Stimulated activated CD4-positive, alpha-beta T cell treated with anti-CD3 and anti-CD28 coated beads, Interleukin-1b, Interleukin-23, amount 100 ng/mL, for 48 hours (primary cell): ENCODE data around the gene GDF2.

ENCODE experiments used
- DNase-seq: peaks from one replicate; pipeline ENCODE4 v3.0.0-alpha.2; 2020

GDF2 gene

GRCh38 chr10:47322300-47323061, at the start of gene GDF2:
Gene GDF2, plus strand, starts transcription at chr10:47322454. Its CDS starts 215 bp downstream, at chr10:47322669.
- DNase-seq: no peak

- DNase-seq: no peak
These were observed 46.2 kb upstream of the GDF2 start for GRCh38 chr10:47276071-47276470.

- DNase-seq: no peak
These were observed 45.5 kb upstream of the GDF2 start for GRCh38 chr10:47276576-47277351.

- peak; percentile 52 for DNase-seq
These were observed 44.7 kb upstream of the GDF2 start for GRCh38 chr10:47277352-47278151.

GRCh38 chr10:47278152-47278473, 44.1 kb upstream of the GDF2 start:
- DNase-seq: no peak

GRCh38 chr10:47278720-47279119, 43.5 kb upstream of the GDF2 start:
- no peak for DNase-seq

- DNase-seq: no peak
These were observed 43.0 kb upstream of the GDF2 start for GRCh38 chr10:47279276-47279675.

GRCh38 chr10:47282005-47282656, 40.1 kb upstream of the GDF2 start:
- DNase-seq: no peak

GRCh38 chr10:47282657-47283018, 39.6 kb upstream of the GDF2 start:
- no peak for DNase-seq

GRCh38 chr10:47283101-47283630, 39.1 kb upstream of the GDF2 start:
- DNase-seq: no peak

- DNase-seq: no peak
These were observed 38.4 kb upstream of the GDF2 start for GRCh38 chr10:47283848-47284247.

- DNase-seq: no peak
These were observed 36.7 kb upstream of the GDF2 start for GRCh38 chr10:47285381-47286115.

GRCh38 chr10:47286116-47286505, 36.1 kb upstream of the GDF2 start:
- DNase-seq: no peak

GRCh38 chr10:47286591-47287315, 35.5 kb upstream of the GDF2 start:
- no peak for DNase-seq

GRCh38 chr10:47287365-47287802, 34.9 kb upstream of the GDF2 start:
- DNase-seq: no peak

GRCh38 chr10:47287805-47288204, 34.4 kb upstream of the GDF2 start:
- no peak for DNase-seq

GRCh38 chr10:47288236-47288635, 34.0 kb upstream of the GDF2 start:
- DNase-seq: no peak

GRCh38 chr10:47288916-47289495, 33.2 kb upstream of the GDF2 start:
- no peak for DNase-seq

- no peak for DNase-seq
These were observed 32.3 kb upstream of the GDF2 start for GRCh38 chr10:47289921-47290320.

GRCh38 chr10:47290338-47290737, 31.9 kb upstream of the GDF2 start:
- no peak for DNase-seq

GRCh38 chr10:47291682-47292081, 30.6 kb upstream of the GDF2 start:
- no peak for DNase-seq
